WI38 (cell line): Measurements from ENCODE around the gene TMEM44.
"Not testable (repeated sequence)": the region's sequence is repeated elsewhere in the genome, so short reads cannot be mapped to it uniquely, and the experiment has no call there.

Experiments used
- H3K4me3 ChIP-seq: 2 replicates; pipeline ENCODE4 v1.5.1; 2011; ENCODE audit warnings: low read depth, mild to moderate bottlenecking, control low read depth, low read length
- TF ChIP-seq, protein P1 (sequence below): IDR thresholded peaks from 2 replicates; pipeline ENCODE4 v1.5.1; 2012; ENCODE audit warnings: low read depth, mild to moderate bottlenecking, control low read depth, low read length

Gene TMEM44

GRCh38 chr3:194632226-194632808 lies 902 bp downstream of the TMEM44 start:
- peak overlapping the region; percentile 83 for H3K4me3 ChIP-seq
- TF ChIP-seq, protein P1, sequence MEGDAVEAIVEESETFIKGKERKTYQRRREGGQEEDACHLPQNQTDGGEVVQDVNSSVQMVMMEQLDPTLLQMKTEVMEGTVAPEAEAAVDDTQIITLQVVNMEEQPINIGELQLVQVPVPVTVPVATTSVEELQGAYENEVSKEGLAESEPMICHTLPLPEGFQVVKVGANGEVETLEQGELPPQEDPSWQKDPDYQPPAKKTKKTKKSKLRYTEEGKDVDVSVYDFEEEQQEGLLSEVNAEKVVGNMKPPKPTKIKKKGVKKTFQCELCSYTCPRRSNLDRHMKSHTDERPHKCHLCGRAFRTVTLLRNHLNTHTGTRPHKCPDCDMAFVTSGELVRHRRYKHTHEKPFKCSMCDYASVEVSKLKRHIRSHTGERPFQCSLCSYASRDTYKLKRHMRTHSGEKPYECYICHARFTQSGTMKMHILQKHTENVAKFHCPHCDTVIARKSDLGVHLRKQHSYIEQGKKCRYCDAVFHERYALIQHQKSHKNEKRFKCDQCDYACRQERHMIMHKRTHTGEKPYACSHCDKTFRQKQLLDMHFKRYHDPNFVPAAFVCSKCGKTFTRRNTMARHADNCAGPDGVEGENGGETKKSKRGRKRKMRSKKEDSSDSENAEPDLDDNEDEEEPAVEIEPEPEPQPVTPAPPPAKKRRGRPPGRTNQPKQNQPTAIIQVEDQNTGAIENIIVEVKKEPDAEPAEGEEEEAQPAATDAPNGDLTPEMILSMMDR: no peak

GRCh38 chr3:194631696-194632095 lies 1.5 kb downstream of the TMEM44 start:
- TF ChIP-seq, protein P1: no peak
- H3K4me3 ChIP-seq: no peak overlapping the region

DNA sequence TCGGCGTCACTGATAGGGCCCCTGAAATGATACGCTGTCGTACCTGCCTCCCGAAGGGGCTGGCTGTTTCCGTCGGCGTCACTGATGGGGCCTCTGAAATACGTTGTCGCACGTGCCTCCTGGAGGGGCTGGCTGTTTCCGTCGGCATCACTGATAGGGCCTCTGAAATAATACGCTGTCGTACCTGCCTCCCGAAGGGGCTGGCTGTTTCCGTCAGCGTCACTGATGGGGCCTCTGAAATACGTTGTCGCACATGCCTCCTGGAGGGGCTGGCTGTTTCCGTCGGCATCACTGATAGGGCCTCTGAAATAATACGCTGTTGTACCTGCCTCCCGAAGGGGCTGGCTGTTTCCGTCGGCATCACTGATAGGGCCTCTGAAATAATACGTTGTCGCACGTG lies 2.5 kb downstream of the TMEM44 start:
- not testable (repeated sequence) for H3K4me3 ChIP-seq

DNA sequence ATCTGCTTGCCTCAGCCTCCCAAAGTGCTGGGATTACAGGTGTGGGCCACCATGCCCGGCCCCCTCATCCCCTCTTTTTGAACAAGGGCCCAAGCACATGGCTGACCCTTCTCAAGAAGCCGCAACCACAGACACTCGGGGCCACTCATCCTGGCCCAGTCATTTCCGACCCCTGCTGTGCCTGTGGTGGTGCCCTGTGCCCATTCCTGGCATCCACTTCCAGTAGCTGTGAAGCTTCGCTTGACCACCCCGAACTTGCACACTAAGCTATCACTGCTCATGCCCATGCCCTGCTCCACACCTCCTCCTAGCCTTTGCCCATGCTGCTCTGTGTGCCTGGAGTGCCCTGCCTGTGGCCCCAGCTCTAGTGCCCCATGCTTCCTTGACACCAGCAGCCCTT lies 8.3 kb downstream of the TMEM44 start:
- no peak overlapping the region for H3K4me3 ChIP-seq
- TF ChIP-seq, protein P1: no peak

- no peak overlapping the region for H3K4me3 ChIP-seq
- TF ChIP-seq, protein P1: no peak
Observed at GRCh38 chr3:194623449-194624290, 9.5 kb downstream of the TMEM44 start.

DNA sequence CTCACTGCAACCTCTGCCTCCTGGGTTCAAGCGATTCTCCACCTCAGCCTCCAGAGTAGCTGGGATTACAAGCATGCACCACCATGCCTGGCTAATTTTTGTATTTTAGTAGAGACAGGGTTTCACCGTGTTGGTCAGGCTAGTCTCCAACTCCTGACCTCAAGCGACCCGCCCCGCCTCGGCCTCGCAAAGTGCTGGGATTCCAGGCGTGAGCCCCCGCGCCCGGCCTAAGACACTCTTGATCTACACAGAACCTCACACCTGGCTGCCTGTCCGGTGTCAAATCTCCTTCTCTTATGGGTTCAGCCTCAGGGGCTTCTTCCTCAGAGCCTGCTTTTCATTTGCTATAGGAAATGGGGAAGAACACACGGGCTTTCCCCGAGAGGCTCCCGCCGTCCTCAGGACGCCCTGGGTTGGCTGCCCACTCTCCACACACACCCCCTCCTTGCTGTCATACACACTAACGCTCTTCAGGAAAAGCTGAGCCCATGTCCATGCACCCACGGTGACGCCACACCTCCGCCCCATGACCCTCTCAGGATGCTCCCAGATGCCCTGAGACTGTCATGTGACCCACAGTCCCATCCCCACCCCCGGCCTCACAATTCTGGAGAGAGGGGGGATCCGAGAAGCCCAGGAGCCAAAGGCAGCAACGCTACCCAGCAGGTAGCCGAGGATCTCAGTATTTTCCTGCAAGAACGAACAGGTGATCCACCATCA lies 10.4 kb downstream of the TMEM44 start:
- TF ChIP-seq, protein P1: no peak
- H3K4me3 ChIP-seq: no peak overlapping the region

DNA sequence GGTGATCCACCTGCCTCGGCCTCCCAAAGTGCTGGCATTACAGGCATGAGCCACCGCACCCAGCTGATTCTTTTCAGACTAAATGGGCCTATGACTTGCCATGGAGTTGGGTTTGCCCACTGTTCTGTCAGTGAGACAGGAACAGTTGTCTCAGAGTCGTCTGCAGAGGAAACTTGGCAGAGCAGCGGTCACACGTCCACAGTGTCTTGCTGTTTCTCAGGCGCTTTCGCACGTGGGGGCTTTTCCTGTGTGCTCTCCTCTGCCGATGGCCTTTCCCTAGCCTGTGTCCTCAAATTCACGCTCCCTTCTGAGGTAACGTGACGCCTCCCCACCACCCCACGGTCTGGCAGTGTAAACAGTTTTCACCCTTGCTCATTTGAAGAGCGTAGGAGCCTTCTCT lies 11.3 kb downstream of the TMEM44 start:
- TF ChIP-seq, protein P1: no peak
- H3K4me3 ChIP-seq: no peak overlapping the region
